KMS-11 (cell line): ENCODE data around the gene SIRT2.
A peak's percentile ranks its signal among the peaks of the same experiment; 100 is the strongest.
"Not testable (repeated sequence)": the region's sequence is repeated elsewhere in the genome, so short reads cannot be mapped to it uniquely, and the experiment has no call there.

Source experiments
- H2AFZ ChIP-seq: fragments of 200-600 bp; sonication (generic); 2 replicates; pipeline ENCODE4 v1.6.1; 2016; ENCODE audit warnings: antibody characterized with exemption, mixed run types, low read depth
- H3K27ac ChIP-seq: fragments of 200-600 bp; sonication (generic); 2 replicates; pipeline ENCODE4 v1.6.1; 2016; ENCODE audit warnings: mild to moderate bottlenecking, mixed run types
- H3K27me3 ChIP-seq: fragments of 200-600 bp; sonication (generic); 2 replicates; pipeline ENCODE4 v1.6.1; 2017; ENCODE audit warnings: mild to moderate bottlenecking, low read depth, mixed run types, moderate library complexity; ENCODE audit not compliant: insufficient read depth
- H3K36me3 ChIP-seq: fragments of 200-600 bp; sonication (generic); 2 replicates; pipeline ENCODE4 v1.6.1; 2017; ENCODE audit warnings: mild to moderate bottlenecking, mixed run types; ENCODE audit not compliant: insufficient read depth
- H3K4me1 ChIP-seq: fragments of 200-600 bp; sonication (generic); 2 replicates; pipeline ENCODE4 v1.6.1; 2016; ENCODE audit warnings: mild to moderate bottlenecking, low read depth, mixed run types; ENCODE audit not compliant: poor library complexity, severe bottlenecking
- H3K4me2 ChIP-seq: fragments of 200-600 bp; sonication (generic); 2 replicates; pipeline ENCODE4 v1.7.0; 2016; ENCODE audit warnings: mild to moderate bottlenecking, mixed run types
- H3K4me3 ChIP-seq: fragments of 200-600 bp; sonication (generic); IDR thresholded peaks from 2 replicates; pipeline ENCODE4 v1.6.1; 2017; ENCODE audit warnings: low read depth, low read length, mixed read lengths; ENCODE audit not compliant: insufficient read depth
- H3K79me2 ChIP-seq: fragments of 200-600 bp; sonication (generic); 2 replicates; pipeline ENCODE4 v1.6.1; 2016; ENCODE audit warnings: low read depth, mixed run types; ENCODE audit not compliant: insufficient read depth
- H3K9ac ChIP-seq: fragments of 200-600 bp; sonication (generic); 2 replicates; pipeline ENCODE4 v1.6.1; 2016; ENCODE audit warnings: mild to moderate bottlenecking, mixed run types
- H4K20me1 ChIP-seq: fragments of 200-600 bp; sonication (generic); 2 replicates; pipeline ENCODE4 v1.6.1; 2016; ENCODE audit warnings: mild to moderate bottlenecking, mixed run types; ENCODE audit not compliant: insufficient read depth
- TF ChIP-seq, protein P1 (sequence below): fragments of 200-600 bp; sonication (generic); conservative IDR thresholded peaks from 2 replicates; pipeline ENCODE4 v1.6.1; 2017; ENCODE audit warnings: low read depth, mild to moderate bottlenecking, antibody characterized with exemption, low read length, moderate library complexity, mixed read lengths

Gene SIRT2

DNA sequence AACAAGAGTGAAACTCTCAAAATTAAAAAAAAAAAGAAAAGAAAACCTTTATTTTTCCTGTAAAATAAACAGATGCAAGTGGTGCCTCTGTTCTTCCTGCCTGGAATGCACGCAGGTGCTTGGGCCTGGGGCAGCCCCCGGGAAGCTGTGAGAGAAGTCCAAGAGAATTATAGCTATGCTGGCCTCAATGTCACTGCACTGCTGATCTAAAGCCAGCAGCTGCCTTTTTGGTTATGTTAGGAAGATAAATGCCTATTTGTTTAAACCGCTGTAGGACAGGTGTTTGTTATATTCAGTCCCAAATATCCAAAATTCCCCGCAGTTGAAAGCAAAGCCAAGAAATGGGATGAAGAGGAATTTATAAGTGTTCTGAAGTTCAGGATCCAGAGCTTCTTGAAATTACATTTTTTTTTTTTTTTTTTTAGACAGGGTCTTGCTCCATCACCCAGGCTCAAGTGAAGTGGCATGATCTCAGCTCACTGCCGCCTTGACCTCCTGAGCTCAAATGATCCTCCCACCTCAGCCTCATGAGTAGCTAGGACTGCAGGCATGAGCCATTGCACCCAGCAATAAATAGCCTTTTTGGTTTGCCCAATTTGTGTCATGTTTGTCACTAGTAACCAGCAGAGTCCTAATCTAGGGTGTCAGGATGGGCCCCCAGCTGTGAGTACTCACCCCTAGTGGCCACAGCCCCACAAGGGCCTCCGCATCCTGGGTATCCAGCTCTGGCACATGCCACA, 23.6 kb downstream of the SIRT2 start:
- H3K9ac ChIP-seq = no peak overlapping the region
- TF ChIP-seq, protein P1, sequence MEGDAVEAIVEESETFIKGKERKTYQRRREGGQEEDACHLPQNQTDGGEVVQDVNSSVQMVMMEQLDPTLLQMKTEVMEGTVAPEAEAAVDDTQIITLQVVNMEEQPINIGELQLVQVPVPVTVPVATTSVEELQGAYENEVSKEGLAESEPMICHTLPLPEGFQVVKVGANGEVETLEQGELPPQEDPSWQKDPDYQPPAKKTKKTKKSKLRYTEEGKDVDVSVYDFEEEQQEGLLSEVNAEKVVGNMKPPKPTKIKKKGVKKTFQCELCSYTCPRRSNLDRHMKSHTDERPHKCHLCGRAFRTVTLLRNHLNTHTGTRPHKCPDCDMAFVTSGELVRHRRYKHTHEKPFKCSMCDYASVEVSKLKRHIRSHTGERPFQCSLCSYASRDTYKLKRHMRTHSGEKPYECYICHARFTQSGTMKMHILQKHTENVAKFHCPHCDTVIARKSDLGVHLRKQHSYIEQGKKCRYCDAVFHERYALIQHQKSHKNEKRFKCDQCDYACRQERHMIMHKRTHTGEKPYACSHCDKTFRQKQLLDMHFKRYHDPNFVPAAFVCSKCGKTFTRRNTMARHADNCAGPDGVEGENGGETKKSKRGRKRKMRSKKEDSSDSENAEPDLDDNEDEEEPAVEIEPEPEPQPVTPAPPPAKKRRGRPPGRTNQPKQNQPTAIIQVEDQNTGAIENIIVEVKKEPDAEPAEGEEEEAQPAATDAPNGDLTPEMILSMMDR = no peak
- H3K4me3 ChIP-seq = no peak overlapping the region
- no peaks in the 10 kb centered on the region for H4K20me1 ChIP-seq
- H3K4me1 ChIP-seq = peaks cover 18% of the 10 kb centered on the region
- no peaks in the 10 kb centered on the region for H3K36me3 ChIP-seq
- H3K79me2 ChIP-seq = no peaks in the 10 kb centered on the region
- H3K27ac ChIP-seq = no peak overlapping the region
- H3K4me2 ChIP-seq = no peak overlapping the region
- H3K27me3 ChIP-seq = no peaks in the 10 kb centered on the region
- H2AFZ ChIP-seq = no peak overlapping the region

DNA sequence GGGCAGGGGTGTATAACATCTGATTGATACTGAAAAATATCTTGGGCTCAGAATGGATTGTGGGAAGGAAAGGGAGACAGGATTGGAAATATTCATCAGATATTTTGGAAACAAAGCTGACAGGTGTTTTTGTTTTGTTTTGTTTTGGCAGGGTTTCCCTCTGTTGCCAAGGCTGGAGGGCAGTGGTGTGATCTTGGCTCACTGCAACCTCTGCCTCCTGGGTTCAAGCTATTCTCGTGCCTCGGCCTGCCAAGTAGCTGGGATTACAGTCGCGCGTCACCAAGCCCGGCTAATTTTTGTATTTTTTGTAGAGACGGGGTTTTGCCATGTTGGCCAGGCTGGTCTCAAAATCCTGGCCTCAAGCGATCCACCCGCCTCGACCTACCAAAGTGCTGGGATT, 26.0 kb downstream of the SIRT2 start:
- peaks cover 20% of the 10 kb centered on the region for H3K4me1 ChIP-seq
- not testable (repeated sequence) for H3K4me3 ChIP-seq, H3K9ac ChIP-seq, H3K4me2 ChIP-seq, H2AFZ ChIP-seq, H3K27me3 ChIP-seq, H4K20me1 ChIP-seq, H3K79me2 ChIP-seq, H3K27ac ChIP-seq, H3K36me3 ChIP-seq

DNA sequence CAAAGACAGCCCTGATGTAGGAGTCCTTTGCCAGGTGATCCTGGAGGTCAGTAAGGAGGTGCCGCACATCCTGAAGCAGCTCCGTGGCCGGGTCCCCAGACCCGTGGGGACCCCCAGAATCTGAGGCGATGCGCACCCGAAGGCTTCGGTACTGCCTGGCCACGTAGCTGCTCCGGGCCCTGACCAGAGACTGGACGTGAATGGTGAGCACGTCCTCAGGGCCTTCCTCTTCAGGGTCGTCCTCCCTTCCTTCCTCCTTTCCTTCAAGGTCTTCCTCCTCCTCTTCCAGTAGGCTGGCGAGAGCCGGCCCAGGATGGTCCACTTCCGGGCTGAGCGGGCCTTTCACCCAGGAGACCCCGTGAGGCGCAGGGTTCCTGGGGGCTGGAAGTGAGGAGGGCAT, 28.8 kb downstream of the SIRT2 start:
- Histone ChIP-seq H3K27me3 (no peaks in the 10 kb centered on the region), H3K36me3 (no peaks in the 10 kb centered on the region), H3K4me3 (no peak overlapping the region), H3K79me2 (no peaks in the 10 kb centered on the region), H3K4me2 (0 out of 2 replicates have a peak overlapping the region, but pooled peaks have one; percentile 90), H3K9ac (no peak overlapping the region), H2AFZ (no peak overlapping the region; the same call in 1 of the 2 replicates), H4K20me1 (no peaks in the 10 kb centered on the region), H3K4me1 (peaks cover 10% of the 10 kb centered on the region), H3K27ac (no peak overlapping the region)
- TF ChIP-seq, protein P1 = no peak

DNA sequence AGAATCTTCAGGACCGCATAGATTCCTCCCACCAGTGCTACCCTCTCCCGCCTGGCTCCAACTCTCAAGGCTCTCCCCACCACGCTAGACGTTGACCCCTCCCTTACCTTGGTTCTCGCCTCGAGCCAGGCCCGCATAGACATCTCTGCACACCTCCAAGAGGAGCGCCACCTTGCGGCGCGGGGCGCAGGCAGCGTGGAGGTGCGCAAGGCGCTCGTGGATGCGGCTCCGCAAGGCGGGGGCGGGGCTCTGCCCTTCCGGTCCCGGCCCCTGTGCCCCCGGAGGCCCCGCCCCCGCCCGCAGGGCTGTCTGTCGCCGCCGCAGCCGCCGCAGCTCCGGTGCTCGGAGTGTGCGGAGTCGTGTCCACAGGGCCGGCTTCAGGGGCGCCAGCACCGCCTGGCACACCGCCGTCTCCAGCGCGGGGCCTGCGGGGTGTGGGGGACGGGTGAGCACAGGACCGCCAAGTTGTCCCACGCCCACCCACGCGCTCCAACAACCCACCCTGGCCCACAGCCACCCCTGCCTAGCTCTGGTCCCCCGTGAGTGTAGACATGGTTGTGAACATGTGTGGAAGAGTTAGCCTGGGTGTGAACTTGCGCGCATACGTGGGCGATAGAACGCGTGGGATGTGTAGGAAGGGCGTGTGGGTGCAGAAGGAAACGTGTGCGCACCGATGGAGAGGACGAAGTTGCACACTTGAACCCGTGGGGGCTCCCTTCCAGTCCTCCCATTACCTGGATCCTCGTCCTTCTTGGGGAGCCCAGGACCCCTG, 29.4 kb downstream of the SIRT2 start:
- Histone ChIP-seq H3K9ac (peak overlapping the region; percentile 58; the same call in 1 of the 2 replicates), H4K20me1 (no peaks in the 10 kb centered on the region), H3K27me3 (no peaks in the 10 kb centered on the region), H2AFZ (peak overlapping the region; percentile 86), H3K79me2 (no peaks in the 10 kb centered on the region), H3K4me3 (no peak overlapping the region), H3K4me1 (peaks cover 10% of the 10 kb centered on the region), H3K4me2 (peak overlapping the region; percentile 90), H3K27ac (peak overlapping the region; percentile 39; the same call in 1 of the 2 replicates), H3K36me3 (no peaks in the 10 kb centered on the region)
- TF ChIP-seq, protein P1 = peak; percentile 88
